HS-5 (cell line): ENCODE measurements around the gene RTN4IP1.
A peak's percentile ranks its signal among the peaks of the same experiment; 100 is the strongest.

Experiments used
- DNase-seq: peaks from one replicate; pipeline ENCODE4 v3.0.0-alpha.2; 2012; ENCODE audit warnings: low read depth

Gene RTN4IP1

GRCh38 chr6:106546691-106547414, 82.4 kb downstream of the RTN4IP1 start:
- DNase-seq = peak; percentile 82

GRCh38 chr6:106546261-106546690, 83.0 kb downstream of the RTN4IP1 start:
- DNase-seq = no peak

GRCh38 chr6:106540907-106541306, 88.4 kb downstream of the RTN4IP1 start:
- DNase-seq = no peak

- DNase-seq = no peak
Measured at GRCh38 chr6:106540432-106540831, 88.9 kb downstream of the RTN4IP1 start.

GRCh38 chr6:106539936-106540335, 89.4 kb downstream of the RTN4IP1 start:
- DNase-seq = no peak

GRCh38 chr6:106538145-106538544, 91.2 kb downstream of the RTN4IP1 start:
- DNase-seq = no peak

- DNase-seq = no peak
Measured at GRCh38 chr6:106537662-106538061, 91.6 kb downstream of the RTN4IP1 start.

- no peak for DNase-seq
Measured at GRCh38 chr6:106536851-106537250, 92.4 kb downstream of the RTN4IP1 start.

- DNase-seq = no peak
Measured at GRCh38 chr6:106536357-106536756, 92.9 kb downstream of the RTN4IP1 start.

- DNase-seq = no peak
Measured at GRCh38 chr6:106535012-106535411, 94.3 kb downstream of the RTN4IP1 start.

- no peak for DNase-seq
Measured at GRCh38 chr6:106534564-106534982, 94.7 kb downstream of the RTN4IP1 start.

- no peak for DNase-seq
Measured at GRCh38 chr6:106534004-106534403, 95.3 kb downstream of the RTN4IP1 start.

GRCh38 chr6:106533054-106533453, 96.2 kb downstream of the RTN4IP1 start:
- no peak for DNase-seq

GRCh38 chr6:106530502-106530901, 98.8 kb downstream of the RTN4IP1 start:
- no peak for DNase-seq

- no peak for DNase-seq
Measured at GRCh38 chr6:106530026-106530425, 99.3 kb downstream of the RTN4IP1 start.

- DNase-seq = no peak
Measured at GRCh38 chr6:106529438-106529837, 99.9 kb downstream of the RTN4IP1 start.

GRCh38 chr6:106528521-106528920, 100.8 kb downstream of the RTN4IP1 start:
- DNase-seq = no peak

- DNase-seq = peak; percentile 94
Measured at GRCh38 chr6:106527979-106528378, 101.3 kb downstream of the RTN4IP1 start.

- DNase-seq = no peak
Measured at GRCh38 chr6:106527117-106527516, 102.2 kb downstream of the RTN4IP1 start.

GRCh38 chr6:106525882-106526275, 103.4 kb downstream of the RTN4IP1 start:
- no peak for DNase-seq

- no peak for DNase-seq
Measured at GRCh38 chr6:106525107-106525881, 104.0 kb downstream of the RTN4IP1 start.

GRCh38 chr6:106522562-106523250, 106.6 kb downstream of the RTN4IP1 start:
- DNase-seq = no peak
